Measurements from ENCODE around the gene C8G.

C8G gene

GRCh38 chr9:136955943-136956335, 10.9 kb downstream of the C8G start:
- FAIRE-seq: no peak

- no peak for FAIRE-seq
These were observed 11.6 kb downstream of the C8G start for GRCh38 chr9:136956604-136957003.

- no peak for FAIRE-seq
These were observed 12.4 kb downstream of the C8G start for GRCh38 chr9:136957461-136957860.

GRCh38 chr9:136957901-136958300, 12.9 kb downstream of the C8G start:
- no peak for FAIRE-seq

- no peak for FAIRE-seq
These were observed 13.4 kb downstream of the C8G start for GRCh38 chr9:136958473-136958872.

- FAIRE-seq: no peak
These were observed 14.1 kb downstream of the C8G start for GRCh38 chr9:136958898-136959850.

GRCh38 chr9:136960212-136960937, 15.3 kb downstream of the C8G start:
- no peak for FAIRE-seq

- FAIRE-seq: no peak
These were observed 15.9 kb downstream of the C8G start for GRCh38 chr9:136960938-136961275.

GRCh38 chr9:136961279-136962065, 16.4 kb downstream of the C8G start:
- FAIRE-seq: no peak

- FAIRE-seq: no peak
These were observed 17.1 kb downstream of the C8G start for GRCh38 chr9:136962163-136962562.

GRCh38 chr9:136962701-136963248, 17.7 kb downstream of the C8G start:
- no peak for FAIRE-seq

- no peak for FAIRE-seq
These were observed 18.3 kb downstream of the C8G start for GRCh38 chr9:136963341-136963740.

GRCh38 chr9:136963751-136964150, 18.7 kb downstream of the C8G start:
- FAIRE-seq: no peak

- no peak for FAIRE-seq
These were observed 19.2 kb downstream of the C8G start for GRCh38 chr9:136964171-136964689.

GRCh38 chr9:136964833-136965422, 19.9 kb downstream of the C8G start:
- FAIRE-seq: no peak

- FAIRE-seq: no peak
These were observed 20.9 kb downstream of the C8G start for GRCh38 chr9:136965771-136966484.

- FAIRE-seq: no peak
These were observed 23.5 kb downstream of the C8G start for GRCh38 chr9:136968333-136969127.

- FAIRE-seq: no peak
These were observed 24.1 kb downstream of the C8G start for GRCh38 chr9:136969150-136969549.

GRCh38 chr9:136969774-136970173, 24.7 kb downstream of the C8G start:
- no peak for FAIRE-seq

GRCh38 chr9:136970361-136970760, 25.3 kb downstream of the C8G start:
- no peak for FAIRE-seq

GRCh38 chr9:136971746-136972145, 26.7 kb downstream of the C8G start:
- FAIRE-seq: no peak
